GM12878 (cell line): ENCODE measurements around the gene ERC1. TPM values are rescaled to one million over a fixed set of nuclear protein-coding genes. Genes with fewer than 3 reads are reported as not detected.

Experiments
- ATF7 ChIP-seq: fragments of 450-650 bp; IDR thresholded peaks from 2 replicates; pipeline ENCODE4 v1.6.1; 2016; ENCODE audit warnings: low read depth, mild to moderate bottlenecking
- CEBPB ChIP-seq, 2 experiments: fragments of 150-350 bp in 1 of 2; IDR thresholded peaks; 2 replicates each; pipeline ENCODE4 v1.6.1; 2012 to 2014; ENCODE audit warnings: low read depth in 2 of 2, low read length in 2 of 2, borderline replicate concordance in 1 of 2, inconsistent platforms in 1 of 2
- CHD4 ChIP-seq: fragments of 200-600 bp; sonication (generic); IDR thresholded peaks from 2 replicates; pipeline ENCODE4 v1.6.1; 2016; ENCODE audit warnings: mild to moderate bottlenecking
- CREM ChIP-seq: IDR thresholded peaks from 2 replicates; pipeline ENCODE4 v1.6.1; 2014; ENCODE audit warnings: antibody characterized with exemption, low read depth
- DPF2 ChIP-seq: fragments of 450-650 bp; IDR thresholded peaks from 2 replicates; pipeline ENCODE4 v1.6.1; 2017; ENCODE audit warnings: mild to moderate bottlenecking
- E2F8 ChIP-seq: fragments of 450-650 bp; IDR thresholded peaks from 2 replicates; pipeline ENCODE4 v1.6.1; 2018; ENCODE audit warnings: mild to moderate bottlenecking, low read depth, moderate library complexity; ENCODE audit not compliant: partially characterized antibody
- EP300 ChIP-seq, 2 experiments: fragments of 150-350 bp in 1 of 2; IDR thresholded peaks; 2 replicates each; pipeline ENCODE4 v1.6.1; 2011 to 2012; ENCODE audit warnings: low read depth in 2 of 2, low read length in 2 of 2, borderline replicate concordance in 1 of 2, improper control_type of control experiment in 1 of 2, inconsistent platforms in 1 of 2; ENCODE audit not compliant: control insufficient read depth in 1 of 2
- HCFC1 ChIP-seq: fragments of 150-350 bp; IDR thresholded peaks from 2 replicates; pipeline ENCODE4 v1.6.1; 2014; ENCODE audit warnings: low read length
- JUNB ChIP-seq: IDR thresholded peaks from 2 replicates; pipeline ENCODE4 v1.6.1; 2016; ENCODE audit warnings: antibody characterized with exemption, mild to moderate bottlenecking
- KAT2A ChIP-seq: conservative IDR thresholded peaks from 2 replicates; pipeline ENCODE4 v1.6.1; 2011; ENCODE audit warnings: low read depth, low read length; ENCODE audit not compliant: control insufficient read depth
- KDM1A ChIP-seq: fragments of 200-600 bp; sonication (generic); IDR thresholded peaks from 2 replicates; pipeline ENCODE4 v1.6.1; 2016; ENCODE audit warnings: borderline replicate concordance
- MLLT1 ChIP-seq: fragments of 450-650 bp; IDR thresholded peaks from 2 replicates; pipeline ENCODE4 v1.6.1; 2016; ENCODE audit warnings: mild to moderate bottlenecking
- MTA2 ChIP-seq: fragments of 450-650 bp; IDR thresholded peaks from 2 replicates; pipeline ENCODE4 v1.6.1; 2016; ENCODE audit warnings: low read depth, mild to moderate bottlenecking, moderate library complexity
- POU2F2 ChIP-seq: IDR thresholded peaks from 3 replicates; pipeline ENCODE4 v1.6.1; 2011; ENCODE audit warnings: low read depth, mild to moderate bottlenecking, low read length, borderline replicate concordance
- RELA ChIP-seq: fragments of 450-650 bp; IDR thresholded peaks from 2 replicates; pipeline ENCODE4 v1.8.0; 2014; ENCODE audit warnings: borderline replicate concordance; ENCODE audit not compliant: partially characterized antibody
- RUNX3 ChIP-seq: IDR thresholded peaks from 2 replicates; pipeline ENCODE4 v1.6.1; 2012; ENCODE audit warnings: low read length, inconsistent platforms
- SIN3A ChIP-seq: IDR thresholded peaks from 2 replicates; pipeline ENCODE4 v1.6.1; 2012; ENCODE audit warnings: low read depth, low read length, improper control_type of control experiment
- SMARCA5 ChIP-seq: fragments of 450-650 bp; IDR thresholded peaks from 2 replicates; pipeline ENCODE4 v1.6.1; 2017; ENCODE audit warnings: mild to moderate bottlenecking
- SPI1 ChIP-seq: IDR thresholded peaks from 2 replicates; pipeline ENCODE4 v1.6.1; 2011; ENCODE audit warnings: low read depth, mild to moderate bottlenecking, low read length, moderate library complexity, borderline replicate concordance; ENCODE audit not compliant: insufficient read depth
- TAF1 ChIP-seq: IDR thresholded peaks from 2 replicates; pipeline ENCODE4 v1.6.1; 2011; ENCODE audit warnings: mild to moderate bottlenecking, low read depth, low read length, borderline replicate concordance
- YY1 ChIP-seq: IDR thresholded peaks from 2 replicates; pipeline ENCODE4 v1.6.1; 2011; ENCODE audit warnings: low read depth, mild to moderate bottlenecking, low read length
- ZBED1 ChIP-seq: IDR thresholded peaks from 2 replicates; pipeline ENCODE4 v1.6.1; 2016; ENCODE audit warnings: borderline replicate concordance
- ZSCAN29 ChIP-seq: fragments of 450-650 bp; IDR thresholded peaks from 2 replicates; pipeline ENCODE4 v1.6.1; 2017; ENCODE audit warnings: mild to moderate bottlenecking, moderate library complexity
- polyA plus RNA-seq, 11 experiments: library from polyadenylated mRNA; depleted of rRNA in 4 of 11; unstranded in 6 of 11; stranded (reverse) in 5 of 11; fragments of >200 nt; fragmentation: Nextera tagmentation in 4 of 11; fragmentation: Illumina TruSeq in 1 of 11; extraction: Ambion mirVana in 4 of 11; extraction: Trizol in 1 of 11; gene quantifications; 1 replicate in 1 of 11; 2 replicates in 10 of 11; pipeline versions ENCODE4 v1.2.1 to v1.2.3, GENCODE V29; 2011 to 2016; ENCODE audit warnings: inconsistent platforms in 2 of 11, missing spikeins in 2 of 11, low read depth in 1 of 11
- total RNA-seq, 4 experiments: library from RNA; depleted of rRNA in 3 of 4; stranded (reverse); fragments of >200 nt in 3 of 4; fragmentation: Illumina TruSeq in 1 of 4; extraction: Trizol in 1 of 4; gene quantifications; 2 replicates each; pipeline versions ENCODE4 v1.2.1 to v1.2.3, GENCODE V29; 2013 to 2021
- TF ChIP-seq, protein P1 (sequence below): fragments of 450-650 bp; IDR thresholded peaks from 2 replicates; pipeline ENCODE4 v1.6.1; 2016; ENCODE audit warnings: mild to moderate bottlenecking
- TF ChIP-seq, protein P2 (sequence below): IDR thresholded peaks from 2 replicates; pipeline ENCODE4 v1.6.1; 2012; ENCODE audit warnings: low read length, inconsistent platforms

Gene ERC1
- total and polyA plus RNA-seq, 10 of the 15 experiments (the other 5 are each of a cell fraction or from before 2014, with no cell fraction given), result 0.75 to 8.0 (median 5.0) TPM

GRCh38 chr12:998020-998874 lies 7.2 kb downstream of the ERC1 start (continued):
- TF ChIP-seq E2F8 (no peak), ZBED1 (peak; percentile 85; the same call in 1 of the 2 replicates), YY1 (no peak), CREM (0 out of 2 replicates have a peak, but pooled peaks have one; percentile 13), CEBPB (IDR thresholded peaks at IDR 0.05; ENCODE audit: borderline replicate concordance in 1 of 2, low read depth in 2 of 2, low read length in 2 of 2) (0 out of 4 replicates have a peak, but pooled peaks of 1 of the 2 experiments have one; percentile 69), SIN3A (no peak), MLLT1 (no peak), KAT2A (no peak), HCFC1 (no peak), JUNB (0 out of 2 replicates have a peak, but pooled peaks have one; percentile 15), POU2F2 (peak; percentile 51; the same call in 1 of the 3 replicates), RUNX3 (peak; percentile 59), EP300 (IDR thresholded peaks at IDR 0.05; ENCODE audit: borderline replicate concordance in 1 of 2, control insufficient read depth in 1 of 2, low read depth in 2 of 2, low read length in 2 of 2) (no peak), SMARCA5 (no peak), CHD4 (no peak), RELA (no peak), KDM1A (no peak), ZSCAN29 (no peak), TAF1 (no peak), ATF7 (no peak), SPI1 (no peak), DPF2 (no peak), MTA2 (no peak)
- TF ChIP-seq, protein P1, sequence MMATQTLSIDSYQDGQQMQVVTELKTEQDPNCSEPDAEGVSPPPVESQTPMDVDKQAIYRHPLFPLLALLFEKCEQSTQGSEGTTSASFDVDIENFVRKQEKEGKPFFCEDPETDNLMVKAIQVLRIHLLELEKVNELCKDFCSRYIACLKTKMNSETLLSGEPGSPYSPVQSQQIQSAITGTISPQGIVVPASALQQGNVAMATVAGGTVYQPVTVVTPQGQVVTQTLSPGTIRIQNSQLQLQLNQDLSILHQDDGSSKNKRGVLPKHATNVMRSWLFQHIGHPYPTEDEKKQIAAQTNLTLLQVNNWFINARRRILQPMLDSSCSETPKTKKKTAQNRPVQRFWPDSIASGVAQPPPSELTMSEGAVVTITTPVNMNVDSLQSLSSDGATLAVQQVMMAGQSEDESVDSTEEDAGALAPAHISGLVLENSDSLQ, result no peak
- TF ChIP-seq, protein P2, sequence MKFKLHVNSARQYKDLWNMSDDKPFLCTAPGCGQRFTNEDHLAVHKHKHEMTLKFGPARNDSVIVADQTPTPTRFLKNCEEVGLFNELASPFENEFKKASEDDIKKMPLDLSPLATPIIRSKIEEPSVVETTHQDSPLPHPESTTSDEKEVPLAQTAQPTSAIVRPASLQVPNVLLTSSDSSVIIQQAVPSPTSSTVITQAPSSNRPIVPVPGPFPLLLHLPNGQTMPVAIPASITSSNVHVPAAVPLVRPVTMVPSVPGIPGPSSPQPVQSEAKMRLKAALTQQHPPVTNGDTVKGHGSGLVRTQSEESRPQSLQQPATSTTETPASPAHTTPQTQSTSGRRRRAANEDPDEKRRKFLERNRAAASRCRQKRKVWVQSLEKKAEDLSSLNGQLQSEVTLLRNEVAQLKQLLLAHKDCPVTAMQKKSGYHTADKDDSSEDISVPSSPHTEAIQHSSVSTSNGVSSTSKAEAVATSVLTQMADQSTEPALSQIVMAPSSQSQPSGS, result 0 out of 2 replicates have a peak, but pooled peaks have one; percentile 22
